COLO668 (cell line): Measurements from ENCODE around the gene CLCC1.

Experiments
- DNase-seq: peaks from one replicate; lab custom pipeline; 2025; ENCODE audit not compliant: unreplicated experiment; lab: John Stamatoyannopoulos, UW

CLCC1 gene

GRCh38 chr1:108916788-108917187 is 46.5 kb downstream of the CLCC1 start:
- DNase-seq = no peak
